ENCODE results near the gene STT3B. TPM values are rescaled to one million over a fixed set of nuclear protein-coding genes. Genes with fewer than 3 reads are reported as not detected.

Gene STT3B
- polyA plus RNA-seq (2013, experiment 1 of 2) = 161 TPM
- polyA plus RNA-seq (2013, experiment 2 of 2) = 153 TPM

DNA sequence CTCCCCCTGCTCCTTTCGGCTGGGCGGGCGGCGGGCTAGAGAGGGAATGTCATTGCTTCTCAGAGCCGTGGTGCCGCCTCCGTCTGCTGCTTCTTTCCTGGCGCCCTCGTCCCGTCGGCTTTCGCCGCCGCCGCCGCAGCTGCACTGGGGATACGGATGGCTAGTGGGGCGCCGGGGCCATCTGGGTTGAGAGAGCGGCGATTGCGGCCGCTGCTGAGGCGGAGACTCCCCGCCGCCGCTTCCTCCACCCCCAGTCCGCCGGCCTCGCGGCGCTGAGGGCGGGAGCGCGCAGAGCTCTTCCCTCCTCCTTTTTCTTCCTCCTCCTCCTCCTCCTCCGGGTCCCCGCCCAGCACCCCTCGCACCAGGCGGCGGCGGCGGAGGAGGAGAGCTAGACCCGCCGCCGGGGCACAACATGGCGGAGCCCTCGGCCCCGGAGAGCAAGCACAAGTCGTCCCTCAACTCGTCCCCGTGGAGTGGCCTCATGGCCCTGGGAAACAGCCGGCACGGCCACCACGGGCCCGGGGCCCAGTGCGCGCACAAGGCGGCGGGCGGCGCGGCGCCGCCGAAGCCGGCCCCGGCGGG lies at the start of gene STT3B:
Gene STT3B (plus strand): TSS at position 339 of the 582 bp plus-strand sequence. CDS start 74 bp downstream, at position 413.
- Histone ChIP-seq H4K8ac (ENCODE audit: low read depth, low read length) (no peak within 1 kb of the TSS), H2BK120ac (ENCODE audit: low read depth, low read length) (no peak within 1 kb of the TSS), H3K9ac (ENCODE audit: low read length) (peak within 1 kb of the TSS; percentile 95), H3K23ac (ENCODE audit: low read length) (peak within 1 kb of the TSS; percentile 90), H2BK15ac (replicated peaks; ENCODE audit: low read depth) (no peak within 1 kb of the TSS), H3K79me1 (ENCODE audit: low read length) (peaks cover 2% of the 10 kb centered on the region), H3K56ac (ENCODE audit: low read length) (peak within 1 kb of the TSS; percentile 99), H3K4me3 (ENCODE audit: low read length) (peak within 1 kb of the TSS; percentile 98), H3K27ac (ENCODE audit: low read depth, low read length) (peak within 1 kb of the TSS; percentile 98), H2AK5ac (ENCODE audit: low read length) (no peak within 1 kb of the TSS), H3K36me3 (ENCODE audit: control insufficient read depth, insufficient read depth, low read length) (no peaks in the 10 kb centered on the region), H3K4me1 (ENCODE audit: control insufficient read depth, low read depth, low read length) (peaks cover 7% of the 10 kb centered on the region), H2BK5ac (ENCODE audit: low read length) (peak within 1 kb of the TSS; percentile 90), H3K27me3 (ENCODE audit: insufficient read depth, low read length, poor library complexity) (no peaks in the 10 kb centered on the region), H3K18ac (ENCODE audit: low read length) (peak within 1 kb of the TSS; percentile 91), H3K4me2 (ENCODE audit: low read length) (peak within 1 kb of the TSS; percentile 95), H4K5ac (ENCODE audit: low read length) (no peak within 1 kb of the TSS), H3K4ac (ENCODE audit: low read depth, low read length) (peak within 1 kb of the TSS; percentile 93), H3K79me2 (ENCODE audit: control insufficient read depth, insufficient read depth, low read length) (peaks cover 40% of the 10 kb centered on the region)
- no CpG with 5 or more reads among the region's 68 CpGs for WGBS (ENCODE audit: extremely low coverage, insufficient coverage, low lambda C conversion rate)
- no peak for DNase-seq

DNA sequence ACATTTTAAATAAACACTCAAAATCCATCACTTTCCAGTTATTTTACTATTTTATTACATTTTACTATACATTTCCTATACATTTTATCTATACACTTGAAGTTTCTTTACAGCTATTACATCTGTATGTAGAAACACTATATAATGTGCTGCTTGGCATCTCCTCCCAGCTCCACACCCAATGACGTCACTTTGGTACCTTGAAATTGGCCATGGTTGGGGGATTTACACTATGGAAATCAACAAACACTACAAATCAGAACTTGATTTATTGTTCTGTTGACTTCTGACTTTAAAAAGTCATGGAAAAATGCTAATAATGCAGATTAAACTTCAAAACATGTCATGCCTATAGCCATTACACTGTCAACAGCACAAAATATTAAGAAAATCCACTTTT lies 48.9 kb upstream of the STT3B start:
- H3K36me3 ChIP-seq (ENCODE audit: control insufficient read depth, insufficient read depth, low read length) = no peaks in the 10 kb centered on the region
- no CpG with 5 or more reads among the region's 1 CpG for WGBS (ENCODE audit: extremely low coverage, insufficient coverage, low lambda C conversion rate)
- H2BK120ac ChIP-seq (ENCODE audit: low read depth, low read length) = no peak overlapping the region
- no peak overlapping the region for H3K56ac ChIP-seq (ENCODE audit: low read length)
- H2AK5ac ChIP-seq (ENCODE audit: low read length) = no peak overlapping the region
- H3K23ac ChIP-seq (ENCODE audit: low read length) = no peak overlapping the region
- H3K4me2 ChIP-seq (ENCODE audit: low read length) = no peak overlapping the region
- no peak overlapping the region for H3K9ac ChIP-seq (ENCODE audit: low read length)
- H3K4me3 ChIP-seq (ENCODE audit: low read length) = no peak overlapping the region
- H3K4ac ChIP-seq (ENCODE audit: low read depth, low read length) = no peak overlapping the region
- no peak overlapping the region for H2BK5ac ChIP-seq (ENCODE audit: low read length)
- H3K79me1 ChIP-seq (ENCODE audit: low read length) = no peaks in the 10 kb centered on the region
- H4K5ac ChIP-seq (ENCODE audit: low read length) = no peak overlapping the region
- no peak overlapping the region for H2BK15ac ChIP-seq (replicated peaks; ENCODE audit: low read depth)
- H3K79me2 ChIP-seq (ENCODE audit: control insufficient read depth, insufficient read depth, low read length) = no peaks in the 10 kb centered on the region
- DNase-seq = no peak
- no peaks in the 10 kb centered on the region for H3K4me1 ChIP-seq (ENCODE audit: control insufficient read depth, low read depth, low read length)
- no peak overlapping the region for H4K8ac ChIP-seq (ENCODE audit: low read depth, low read length)
- no peaks in the 10 kb centered on the region for H3K27me3 ChIP-seq (ENCODE audit: insufficient read depth, low read length, poor library complexity)
- H3K27ac ChIP-seq (ENCODE audit: low read depth, low read length) = no peak overlapping the region
- no peak overlapping the region for H3K18ac ChIP-seq (ENCODE audit: low read length)

DNA sequence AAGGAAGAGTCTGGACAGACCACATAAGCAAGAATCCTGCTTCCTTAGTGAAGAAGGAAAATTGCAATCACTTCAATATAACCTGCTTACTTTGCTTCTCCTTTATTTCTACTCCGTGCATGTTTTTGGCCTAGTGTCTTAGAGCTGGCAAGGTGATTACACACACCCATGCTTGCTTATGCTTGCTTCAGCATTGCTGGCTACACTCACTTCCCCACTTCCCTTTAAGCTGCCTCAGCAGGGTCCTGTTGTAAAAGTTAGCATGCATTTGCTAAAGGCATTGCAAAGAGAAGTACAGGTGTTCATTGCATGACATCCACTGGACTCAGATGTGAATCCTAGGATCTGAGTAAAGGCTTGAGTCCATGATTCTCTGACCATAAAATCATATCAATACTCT lies 47.5 kb upstream of the STT3B start:
- H2BK15ac ChIP-seq (replicated peaks; ENCODE audit: low read depth) = no peak overlapping the region
- no CpG with 5 or more reads among the region's 1 CpG for WGBS (ENCODE audit: extremely low coverage, insufficient coverage, low lambda C conversion rate)
- H4K5ac ChIP-seq (ENCODE audit: low read length) = no peak overlapping the region
- H3K9ac ChIP-seq (ENCODE audit: low read length) = no peak overlapping the region
- H3K23ac ChIP-seq (ENCODE audit: low read length) = no peak overlapping the region
- no peaks in the 10 kb centered on the region for H3K79me1 ChIP-seq (ENCODE audit: low read length)
- H2BK5ac ChIP-seq (ENCODE audit: low read length) = no peak overlapping the region
- no peak for DNase-seq
- no peak overlapping the region for H3K56ac ChIP-seq (ENCODE audit: low read length)
- H2BK120ac ChIP-seq (ENCODE audit: low read depth, low read length) = no peak overlapping the region
- no peak overlapping the region for H3K18ac ChIP-seq (ENCODE audit: low read length)
- no peaks in the 10 kb centered on the region for H3K36me3 ChIP-seq (ENCODE audit: control insufficient read depth, insufficient read depth, low read length)
- no peak overlapping the region for H4K8ac ChIP-seq (ENCODE audit: low read depth, low read length)
- H3K4me1 ChIP-seq (ENCODE audit: control insufficient read depth, low read depth, low read length) = no peaks in the 10 kb centered on the region
- H3K4me2 ChIP-seq (ENCODE audit: low read length) = no peak overlapping the region
- no peak overlapping the region for H3K4ac ChIP-seq (ENCODE audit: low read depth, low read length)
- no peaks in the 10 kb centered on the region for H3K27me3 ChIP-seq (ENCODE audit: insufficient read depth, low read length, poor library complexity)
- no peak overlapping the region for H3K27ac ChIP-seq (ENCODE audit: low read depth, low read length)
- H3K79me2 ChIP-seq (ENCODE audit: control insufficient read depth, insufficient read depth, low read length) = no peaks in the 10 kb centered on the region
- no peak overlapping the region for H2AK5ac ChIP-seq (ENCODE audit: low read length)
- H3K4me3 ChIP-seq (ENCODE audit: low read length) = no peak overlapping the region

DNA sequence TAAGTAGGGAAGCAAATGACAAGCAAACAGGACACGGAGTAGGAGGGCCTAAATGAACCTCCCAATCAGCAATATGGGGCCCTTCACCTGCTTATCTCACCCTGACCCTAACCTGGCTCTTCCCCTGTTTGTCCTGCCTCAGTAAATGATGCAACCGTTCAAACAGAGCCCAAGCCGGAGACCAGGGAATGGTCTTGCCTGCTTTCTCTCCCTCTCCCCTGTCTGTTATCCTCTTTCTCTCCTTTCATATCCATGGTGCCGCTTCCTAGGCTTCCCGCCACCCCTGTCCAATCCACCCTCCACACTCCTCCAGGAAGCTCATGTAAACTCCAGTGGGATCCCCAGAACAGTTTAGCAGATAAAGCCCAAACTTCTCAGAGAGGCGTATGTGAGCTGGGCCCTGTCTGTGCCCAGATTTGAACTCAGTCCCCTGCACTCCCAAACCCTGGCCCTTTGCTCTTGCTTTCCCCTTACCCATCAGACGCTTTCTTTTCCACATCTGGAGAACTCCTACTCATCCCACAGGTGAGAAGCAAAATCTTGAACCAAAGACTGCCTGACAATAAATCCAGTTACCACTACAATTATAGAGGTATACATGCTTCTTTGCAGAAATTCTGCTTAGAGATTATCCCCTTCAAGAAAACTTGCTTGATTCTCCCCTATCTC lies 45.7 kb upstream of the STT3B start:
- Histone ChIP-seq H3K79me1 (ENCODE audit: low read length) (no peaks in the 10 kb centered on the region), H2BK5ac (ENCODE audit: low read length) (no peak overlapping the region), H3K4me2 (ENCODE audit: low read length) (no peak overlapping the region), H3K56ac (ENCODE audit: low read length) (no peak overlapping the region), H3K4ac (ENCODE audit: low read depth, low read length) (no peak overlapping the region), H2BK120ac (ENCODE audit: low read depth, low read length) (no peak overlapping the region), H3K27me3 (ENCODE audit: insufficient read depth, low read length, poor library complexity) (no peaks in the 10 kb centered on the region), H3K27ac (ENCODE audit: low read depth, low read length) (no peak overlapping the region), H3K4me3 (ENCODE audit: low read length) (no peak overlapping the region), H4K5ac (ENCODE audit: low read length) (no peak overlapping the region), H2AK5ac (ENCODE audit: low read length) (no peak overlapping the region), H3K18ac (ENCODE audit: low read length) (no peak overlapping the region), H2BK15ac (replicated peaks; ENCODE audit: low read depth) (no peak overlapping the region), H3K9ac (ENCODE audit: low read length) (no peak overlapping the region), H4K8ac (ENCODE audit: low read depth, low read length) (no peak overlapping the region), H3K23ac (ENCODE audit: low read length) (no peak overlapping the region), H3K79me2 (ENCODE audit: control insufficient read depth, insufficient read depth, low read length) (no peaks in the 10 kb centered on the region), H3K36me3 (ENCODE audit: control insufficient read depth, insufficient read depth, low read length) (no peaks in the 10 kb centered on the region), H3K4me1 (ENCODE audit: control insufficient read depth, low read depth, low read length) (no peaks in the 10 kb centered on the region)
- no CpG with 5 or more reads among the region's 7 CpGs for WGBS (ENCODE audit: extremely low coverage, insufficient coverage, low lambda C conversion rate)
- DNase-seq = no peak

DNA sequence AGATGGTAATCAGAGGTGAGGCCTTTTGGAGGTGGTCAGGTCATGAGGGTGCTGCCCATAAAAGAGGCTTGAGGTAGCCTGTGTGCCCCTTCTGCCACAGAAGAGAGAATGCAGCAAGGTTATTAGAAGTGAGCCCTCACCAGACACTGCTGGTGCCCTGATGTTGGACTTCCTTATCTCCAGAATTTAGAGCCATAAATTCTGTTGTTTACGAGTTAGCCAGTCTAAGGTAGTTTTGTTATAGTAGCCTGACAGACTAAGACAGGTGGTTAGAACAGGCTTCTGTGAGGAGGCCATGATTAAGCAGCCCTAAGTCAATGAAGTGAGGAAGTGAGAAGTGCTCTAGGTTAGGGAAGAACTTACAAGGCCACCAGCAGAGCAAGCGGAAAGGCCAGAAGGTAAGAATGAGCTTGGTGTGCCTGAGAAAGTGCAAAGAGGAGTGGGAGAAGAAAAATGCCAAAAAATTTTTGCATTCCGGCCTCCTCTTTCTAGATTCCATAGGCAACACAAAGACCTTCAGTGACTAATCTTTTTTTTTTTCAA lies 44.2 kb upstream of the STT3B start:
- Histone ChIP-seq H3K4ac (ENCODE audit: low read depth, low read length) (no peak overlapping the region), H4K5ac (ENCODE audit: low read length) (no peak overlapping the region), H3K79me2 (ENCODE audit: control insufficient read depth, insufficient read depth, low read length) (no peaks in the 10 kb centered on the region), H2BK5ac (ENCODE audit: low read length) (no peak overlapping the region), H3K79me1 (ENCODE audit: low read length) (no peaks in the 10 kb centered on the region), H3K9ac (ENCODE audit: low read length) (no peak overlapping the region), H3K4me1 (ENCODE audit: control insufficient read depth, low read depth, low read length) (no peaks in the 10 kb centered on the region), H3K36me3 (ENCODE audit: control insufficient read depth, insufficient read depth, low read length) (no peaks in the 10 kb centered on the region), H3K4me3 (ENCODE audit: low read length) (no peak overlapping the region), H3K4me2 (ENCODE audit: low read length) (no peak overlapping the region), H3K27me3 (ENCODE audit: insufficient read depth, low read length, poor library complexity) (no peaks in the 10 kb centered on the region), H2AK5ac (ENCODE audit: low read length) (no peak overlapping the region), H2BK15ac (replicated peaks; ENCODE audit: low read depth) (no peak overlapping the region), H3K23ac (ENCODE audit: low read length) (no peak overlapping the region), H4K8ac (ENCODE audit: low read depth, low read length) (no peak overlapping the region), H3K56ac (ENCODE audit: low read length) (no peak overlapping the region), H3K27ac (ENCODE audit: low read depth, low read length) (no peak overlapping the region), H3K18ac (ENCODE audit: low read length) (no peak overlapping the region), H2BK120ac (ENCODE audit: low read depth, low read length) (no peak overlapping the region)
- WGBS (ENCODE audit: extremely low coverage, insufficient coverage, low lambda C conversion rate) = no CpG with 5 or more reads among the region's 3 CpGs
- no peak for DNase-seq

Data from mesendoderm (in vitro differentiated cells).